K562 (cell line): Measurements from ENCODE around the gene HMOX1. TPM values are rescaled to one million over a fixed set of nuclear protein-coding genes. Genes with fewer than 3 reads are reported as not detected.

Experiments used
- ATAC-seq: fragments of 200-7000 bp; cut with Tn5 transposase; 3 replicates; pipeline ENCODE4 v1.9.1; 2020; ENCODE audit warnings: moderate library complexity
- BruUV-seq: library from RNA; stranded (reverse); fragments of 400-500 nt; replicated peaks from 2 replicates; lab custom pipeline; 2021; lab: Mats Ljungman, UMichigan
- CTCF ChIA-PET: fragments of 300-600 bp; formaldehyde crosslinking; extraction: SDS; loops from one replicate; lab custom pipeline; 2021; ENCODE audit warnings: low intra/inter-chr PET ratio; lab: Yijun Ruan, JAX
- POLR2A ChIA-PET: fragments of 300-600, 350-650 bp; sonication (Branson Sonifier 250); formaldehyde crosslinking; extraction: SDS; loops from one replicate; lab custom pipeline; 2021; ENCODE audit warnings: antibody characterized with exemption, inconsistent platforms; lab: Yijun Ruan, JAX
- DNase-seq, 4 experiments: peaks; one replicate each; pipeline versions ENCODE4 v3.0.0 to v3.0.0-alpha.2; 2011 to 2018; ENCODE audit warnings: low spot score in 3 of 4, mixed read lengths in 3 of 4; ENCODE audit errors: extremely low read depth in 1 of 4
- FAIRE-seq: peaks from 2 replicates; lab custom pipeline; 2011; peaks lifted over from hg19 to GRCh38; lab: Jason Lieb, UNC
- H2AFZ ChIP-seq: 2 replicates; pipeline ENCODE4 v1.6.0; 2011; ENCODE audit warnings: low read depth, low read length, control low read depth, inconsistent platforms
- H3K27ac ChIP-seq: fragments of 200-600 bp; 3 replicates; pipeline ENCODE4 v1.8.0; 2011; ENCODE audit warnings: low read depth, mild to moderate bottlenecking, control low read depth, inconsistent platforms, low read length, moderate library complexity, mixed read lengths; ENCODE audit errors: extremely low read depth
- H3K27me3 ChIP-seq, 2 experiments: fragments of 300-600 bp in 1 of 2; 2 replicates in 1 of 2; 3 replicates in 1 of 2; pipeline versions ENCODE4 v1.6.0 to v1.8.0; 2011; ENCODE audit warnings: inconsistent platforms in 2 of 2, low read length in 2 of 2, mild to moderate bottlenecking in 1 of 2, mixed read lengths in 1 of 2, moderate library complexity in 1 of 2; ENCODE audit not compliant: control insufficient read depth in 2 of 2, insufficient read depth in 2 of 2
- H3K36me3 ChIP-seq: fragments of 300-600 bp; 3 replicates; pipeline ENCODE4 v1.8.0; 2011; ENCODE audit warnings: mild to moderate bottlenecking, low read length, inconsistent platforms; ENCODE audit not compliant: control insufficient read depth, insufficient read depth
- H3K4me1 ChIP-seq, 2 experiments: fragments of 200-600 bp in 1 of 2; replicated peaks in 1 of 2; 2 replicates in 1 of 2; 3 replicates in 1 of 2; pipeline versions ENCODE4 v1.5.1 to v1.8.0; 2011; ENCODE audit warnings: inconsistent platforms in 2 of 2, low read length in 2 of 2, mild to moderate bottlenecking in 1 of 2, mixed read lengths in 1 of 2, moderate library complexity in 1 of 2; ENCODE audit not compliant: control insufficient read depth in 2 of 2, insufficient read depth in 2 of 2
- H3K4me2 ChIP-seq: 2 replicates; pipeline ENCODE4 v1.6.1; 2011; ENCODE audit warnings: low read length, control low read depth, inconsistent platforms, mixed read lengths; ENCODE audit not compliant: insufficient read depth
- H3K4me3 ChIP-seq: fragments of 200-600 bp; sonication (generic), shearing (Covaris generic); 2 replicates; pipeline ENCODE4 v1.5.1; 2016; ENCODE audit warnings: control low read depth, inconsistent platforms
- H3K79me2 ChIP-seq: fragments of 200-600 bp; 3 replicates; pipeline ENCODE4 v1.8.0; 2011; ENCODE audit warnings: low read length, inconsistent platforms; ENCODE audit not compliant: control insufficient read depth, insufficient read depth
- H3K9ac ChIP-seq, 2 experiments: 2 replicates each; pipeline versions ENCODE4 v1.6.0 to v1.6.1; 2011; ENCODE audit warnings: low read depth in 2 of 2, low read length in 2 of 2, control low read depth in 1 of 2, inconsistent platforms in 1 of 2, mild to moderate bottlenecking in 1 of 2, mixed read lengths in 1 of 2; ENCODE audit not compliant: insufficient read depth in 1 of 2
- H3K9me1 ChIP-seq: one replicate; pipeline ENCODE4 v1.6.0; 2011; ENCODE audit warnings: inconsistent platforms, mild to moderate bottlenecking, low read length, moderate library complexity; ENCODE audit not compliant: control insufficient read depth, insufficient read depth
- H3K9me3 ChIP-seq: replicated peaks from 2 replicates; pipeline ENCODE4 v1.5.1; 2011; ENCODE audit warnings: low read depth, low read length, inconsistent platforms; ENCODE audit not compliant: control insufficient read depth, insufficient read depth
- H4K20me1 ChIP-seq: replicated peaks from 2 replicates; pipeline ENCODE4 v1.6.1; 2011; ENCODE audit warnings: low read length, inconsistent platforms, mixed read lengths; ENCODE audit not compliant: control insufficient read depth, insufficient read depth
- HEY1 ChIP-seq: fragments of 250-450 bp; sonication (Bioruptor Pico); IDR thresholded peaks from 2 replicates; pipeline ENCODE4 v1.5.0; 2020; ENCODE audit warnings: mild to moderate bottlenecking, moderate library complexity, borderline replicate concordance
- NBN ChIP-seq: fragments of 450-650 bp; IDR thresholded peaks from 2 replicates; pipeline ENCODE4 v1.6.1; 2016; ENCODE audit warnings: low read depth, mild to moderate bottlenecking
- SRF ChIP-seq, 2 experiments: fragments of 250-450, 450-650 bp in 1 of 2; sonication (Bioruptor Pico) in 1 of 2; sonication (generic) in 1 of 2; formaldehyde crosslinking; IDR thresholded peaks; 2 replicates each; pipeline versions ENCODE4 v1.5.0 to v1.5.1; 2020 to 2022; ENCODE audit warnings: mild to moderate bottlenecking in 1 of 2, missing genetic modification reagents in 1 of 2
- TCF7 ChIP-seq: sonication (generic); IDR thresholded peaks from 2 replicates; pipeline ENCODE4 v1.6.1; 2016; ENCODE audit warnings: antibody characterized with exemption, borderline replicate concordance
- THAP12 ChIP-seq: fragments of 250-450 bp; sonication (Bioruptor Pico); IDR thresholded peaks from 2 replicates; pipeline ENCODE4 v1.9.0; 2021; ENCODE audit warnings: mild to moderate bottlenecking, inconsistent platforms
- UBTF ChIP-seq, 2 experiments: IDR thresholded peaks; 2 replicates each; pipeline ENCODE4 v1.6.1; 2012; ENCODE audit warnings: improper control_type of control experiment in 2 of 2, low read depth in 2 of 2, low read length in 2 of 2, borderline replicate concordance in 1 of 2
- ZNF407 ChIP-seq: fragments of 450-650 bp; IDR thresholded peaks from 2 replicates; pipeline ENCODE4 v1.6.1; 2016; ENCODE audit warnings: low read depth
- ZNF707 ChIP-seq: fragments of 250-450 bp; sonication (Bioruptor Pico); conservative IDR thresholded peaks from 2 replicates; pipeline ENCODE4 v1.8.0; 2022; ENCODE audit warnings: inconsistent platforms, mild to moderate bottlenecking, moderate library complexity
- WGBS: fragments of 100-300 bp; shearing (Covaris generic); methylation state at CpG from one replicate; pipeline ENCODE4 v1.1.6; 2016; ENCODE audit warnings: low coverage, mixed read lengths; ENCODE audit not compliant: insufficient coverage; ENCODE audit errors: missing lambda C conversion rate; 5-methylcytosine and 5-hydroxymethylcytosine counted together
- in situ Hi-C: fragments of 300-500 bp; cut with MboI; formaldehyde crosslinking; loops from 4 replicates; pipeline ENCODE4 v1.15.0; 2018; ENCODE audit warnings: inconsistent platforms, mixed read lengths
- intact Hi-C: fragments of 100-400 bp; cut with micrococcal nuclease; formaldehyde crosslinking; loops from 2 replicates; pipeline ENCODE4 v1.14.2; 2022
- polyA plus RNA-seq, 8 experiments: library from polyadenylated mRNA; depleted of rRNA in 4 of 8; stranded (reverse) in 5 of 8; unstranded in 3 of 8; fragments of >200 nt; fragmentation: Nextera tagmentation in 2 of 8; fragmentation: Illumina TruSeq in 1 of 8; extraction: Ambion mirVana in 2 of 8; extraction: Trizol in 1 of 8; gene quantifications; 2 replicates each; pipeline versions ENCODE4 v1.2.1 to v1.2.3, GENCODE V29; 2011 to 2014; ENCODE audit warnings: inconsistent platforms in 1 of 8, missing spikeins in 1 of 8
- total RNA-seq, 7 experiments: library from RNA; depleted of rRNA in 6 of 7; stranded (reverse); fragments of >200 nt in 6 of 7; fragmentation: Illumina TruSeq in 2 of 7; extraction: Trizol in 2 of 7; gene quantifications; 2 replicates each; pipeline versions ENCODE4 v1.2.1 to v1.2.3, GENCODE V29; 2011 to 2021; ENCODE audit warnings: low replicate concordance in 1 of 7

The HMOX1 gene
- total and polyA plus RNA-seq, 9 of the 15 experiments (the other 6 are each of a cell fraction or from before 2014, with no cell fraction given): not detected

GRCh38 chr22:35375526-35375925, 5.4 kb upstream of the HMOX1 start:
- POLR2A ChIA-PET: interaction anchor here (1.1 to 1.2 kb wide), 3 partner anchors 9 to 37 kb away, joined by 3 read pairs; no protein-coding TSS in a partner anchor

More at GRCh38 chr22:35375526-35375925, 5.4 kb upstream of the HMOX1 start:
- BruUV-seq: no TSS peak
- ATAC-seq: no peak
- peaks cover 20 to 30% of the 10 kb centered on the region in 2 experiments for H3K4me1 ChIP-seq
- in situ Hi-C loops (no loop called here), intact Hi-C loops (no loop called here)
- H4K20me1 ChIP-seq: no peaks in the 10 kb centered on the region
- no peak for DNase-seq
- H3K9me1 ChIP-seq: no peaks in the 10 kb centered on the region
- TF ChIP-seq HEY1 (CRISPR knock-in tag) (no peak), UBTF (IDR thresholded peaks at IDR 0.05; ENCODE audit: borderline replicate concordance in 1 of 2, low read depth in 2 of 2, low read length in 2 of 2) (no peak), ZNF707 (CRISPR knock-in tag) (no peak), TCF7 (no peak), THAP12 (no peak), NBN (no peak), SRF (CRISPR knock-in tag; IDR thresholded peaks at IDR 0.05) (no peak), ZNF407 (no peak)
- no peak for FAIRE-seq
- no peak overlapping the region for H2AFZ ChIP-seq
- no peak overlapping the region for H3K4me3 ChIP-seq
- H3K36me3 ChIP-seq: no peaks in the 10 kb centered on the region
- no peak overlapping the region; a peak in 1 of 4 replicates for H3K9ac ChIP-seq
- no peak overlapping the region for H3K4me2 ChIP-seq
- CTCF ChIA-PET: no interaction called here
- H3K9me3 ChIP-seq: no peaks in the 10 kb centered on the region
- H3K27me3 ChIP-seq: no peaks in the 10 kb centered on the region
- no peaks in the 10 kb centered on the region for H3K79me2 ChIP-seq
- 74% methylated on average over 8 of the region's 8 CpGs for WGBS
- H3K27ac ChIP-seq: no peak overlapping the region
